Measurements from ENCODE around the gene MYBBP1A. TPM values are rescaled to one million over a fixed set of nuclear protein-coding genes. Genes with fewer than 3 reads are reported as not detected.
"Not testable (repeated sequence)": the region's sequence is repeated elsewhere in the genome, so short reads cannot be mapped to it uniquely, and the experiment has no call there.

The MYBBP1A gene
- total RNA-seq, 4 donors from 2014 or later = 53.9 to 83.7 (median 54.5) TPM

DNA sequence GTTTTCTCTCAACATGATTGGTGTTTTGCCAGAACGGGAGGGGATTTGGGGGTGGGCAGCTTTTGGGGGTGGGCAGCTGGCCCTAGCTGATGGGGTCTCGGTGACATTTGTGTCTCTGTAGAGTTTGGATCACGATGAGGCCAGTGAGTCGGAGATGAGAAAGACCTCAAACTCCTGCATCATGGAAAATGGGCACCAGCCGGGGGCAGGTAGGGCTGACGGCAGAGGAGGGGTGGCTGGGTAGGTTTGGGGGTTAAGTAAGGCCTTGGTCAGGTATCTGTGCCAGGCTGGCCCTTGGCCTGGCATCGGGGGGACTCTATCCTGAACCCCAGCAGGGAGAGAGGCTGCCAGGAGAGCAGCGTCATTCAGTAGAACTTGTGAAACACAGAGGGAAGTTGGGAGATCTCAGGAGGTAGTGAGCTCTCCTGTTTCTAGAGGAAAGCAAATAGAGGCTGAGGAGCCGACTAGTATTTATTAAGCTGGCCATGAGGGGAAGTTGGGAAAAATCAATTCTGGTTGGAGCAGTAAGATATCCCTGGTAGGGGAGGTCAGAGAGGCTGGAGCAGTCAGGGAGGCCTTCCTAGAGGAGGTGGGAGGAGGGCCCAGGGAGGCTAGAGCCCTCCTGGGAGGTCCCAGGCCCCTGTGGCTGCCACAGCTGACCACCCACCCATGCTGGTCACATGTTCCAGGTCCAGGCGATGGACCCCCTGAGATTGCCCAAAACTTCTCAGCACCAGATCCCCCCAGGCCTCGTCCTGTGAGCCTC, 37.2 kb upstream of the MYBBP1A start:
- 84 to 87% methylated on average over 11 of the region's 11 CpGs for WGBS, 2 donors

DNA sequence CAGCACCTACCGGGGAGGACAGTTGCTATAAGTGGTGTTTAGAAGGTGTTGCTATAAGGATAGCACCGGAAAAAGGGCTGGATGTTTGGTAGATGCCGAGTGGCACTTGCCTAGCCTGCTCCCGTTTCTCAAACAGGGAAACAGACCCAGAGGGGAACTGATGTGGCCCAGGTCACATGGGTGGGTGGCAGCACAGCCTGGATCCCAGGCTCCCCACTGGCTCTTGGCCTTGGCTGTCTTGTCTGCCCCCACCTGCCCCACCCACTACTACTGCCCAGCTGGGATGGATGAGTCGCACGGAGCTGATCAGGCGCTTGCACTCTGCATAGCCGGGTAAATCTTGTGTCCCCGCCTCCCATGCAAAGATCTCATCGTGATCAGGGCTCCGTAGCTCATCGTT, 36.3 kb upstream of the MYBBP1A start:
- DNase-seq (ENCODE audit: low spot score in 2 of 2) = no peak
- no peak for TF ChIP-seq POLR2A (IDR thresholded peaks at IDR 0.05)
- TF ChIP-seq, protein P1, sequence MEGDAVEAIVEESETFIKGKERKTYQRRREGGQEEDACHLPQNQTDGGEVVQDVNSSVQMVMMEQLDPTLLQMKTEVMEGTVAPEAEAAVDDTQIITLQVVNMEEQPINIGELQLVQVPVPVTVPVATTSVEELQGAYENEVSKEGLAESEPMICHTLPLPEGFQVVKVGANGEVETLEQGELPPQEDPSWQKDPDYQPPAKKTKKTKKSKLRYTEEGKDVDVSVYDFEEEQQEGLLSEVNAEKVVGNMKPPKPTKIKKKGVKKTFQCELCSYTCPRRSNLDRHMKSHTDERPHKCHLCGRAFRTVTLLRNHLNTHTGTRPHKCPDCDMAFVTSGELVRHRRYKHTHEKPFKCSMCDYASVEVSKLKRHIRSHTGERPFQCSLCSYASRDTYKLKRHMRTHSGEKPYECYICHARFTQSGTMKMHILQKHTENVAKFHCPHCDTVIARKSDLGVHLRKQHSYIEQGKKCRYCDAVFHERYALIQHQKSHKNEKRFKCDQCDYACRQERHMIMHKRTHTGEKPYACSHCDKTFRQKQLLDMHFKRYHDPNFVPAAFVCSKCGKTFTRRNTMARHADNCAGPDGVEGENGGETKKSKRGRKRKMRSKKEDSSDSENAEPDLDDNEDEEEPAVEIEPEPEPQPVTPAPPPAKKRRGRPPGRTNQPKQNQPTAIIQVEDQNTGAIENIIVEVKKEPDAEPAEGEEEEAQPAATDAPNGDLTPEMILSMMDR (IDR thresholded peaks at IDR 0.05) = no peak
- no peak overlapping the region for H3K4me3 ChIP-seq (ENCODE audit: low read depth, poor library complexity, severe bottlenecking)
- 33 to 37% methylated on average over 7 to 12 of the region's 12 CpGs for WGBS, 2 donors
- intact Hi-C loops (cut with DNase I; ENCODE audit: low total_unique reads) = no loop called here

More for the DNA sequence above, 37.2 kb upstream of the MYBBP1A start:
- intact Hi-C loops (cut with DNase I; ENCODE audit: low total_unique reads) = no loop called here
- no peak for TF ChIP-seq POLR2A (IDR thresholded peaks at IDR 0.05)
- TF ChIP-seq, protein P1 (IDR thresholded peaks at IDR 0.05) = no peak
- no peak overlapping the region for H3K4me3 ChIP-seq (ENCODE audit: low read depth, poor library complexity, severe bottlenecking)
- DNase-seq (ENCODE audit: low spot score in 2 of 2) = no peak

DNA sequence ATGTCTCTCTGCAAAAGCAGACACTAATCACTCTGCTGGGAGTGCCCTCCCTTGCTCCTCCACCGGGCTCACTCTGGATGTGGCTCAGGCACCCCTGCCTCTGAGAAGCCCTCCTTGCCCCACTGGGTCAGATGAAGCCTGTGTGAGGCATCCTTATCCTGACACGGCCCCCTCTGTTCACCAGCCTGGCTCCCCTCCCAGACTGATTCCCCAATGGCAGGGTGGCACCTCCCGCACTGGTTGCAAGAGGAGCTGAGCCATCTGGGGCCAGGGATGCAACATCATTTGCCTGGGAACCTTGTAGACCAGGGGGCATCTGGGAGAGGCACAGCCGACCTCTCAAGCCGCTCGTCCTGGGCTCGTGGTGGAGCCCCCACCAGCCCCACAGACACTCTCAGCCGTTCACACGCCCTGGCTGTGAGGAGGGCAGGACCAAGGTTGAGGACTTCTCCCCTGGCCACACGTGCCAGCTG, 35.8 kb upstream of the MYBBP1A start:
- intact Hi-C loops (cut with DNase I; ENCODE audit: low total_unique reads) = no loop called here
- DNase-seq (ENCODE audit: low spot score in 2 of 2) = no peak
- WGBS, 2 donors = 48 to 51% methylated on average over 6 to 10 of the region's 10 CpGs
- TF ChIP-seq, protein P1 (IDR thresholded peaks at IDR 0.05) = no peak
- no peak overlapping the region for H3K4me3 ChIP-seq (ENCODE audit: low read depth, poor library complexity, severe bottlenecking)

DNA sequence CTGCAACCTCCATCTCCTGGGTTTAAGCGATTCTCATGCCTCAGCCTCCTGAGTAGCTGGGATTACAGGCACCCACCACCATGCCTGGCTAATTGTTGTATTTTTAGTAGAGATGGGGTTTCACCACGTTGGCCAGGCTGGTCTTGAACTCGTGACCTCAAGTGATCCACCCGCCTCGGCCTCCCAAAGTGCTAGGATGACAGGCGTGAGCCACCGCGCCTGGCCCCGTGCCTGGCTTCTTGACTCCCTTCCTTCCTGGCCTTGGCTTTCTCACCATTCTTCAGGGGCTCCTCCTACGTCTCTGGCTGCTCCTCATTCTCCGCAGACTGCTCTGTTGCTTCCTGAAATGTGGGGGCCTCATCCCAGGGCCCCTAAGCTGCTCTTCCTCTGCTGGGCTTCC, 34.9 kb upstream of the MYBBP1A start:
- WGBS, 2 donors = 65 to 82% methylated on average over 11 of the region's 11 CpGs

DNA sequence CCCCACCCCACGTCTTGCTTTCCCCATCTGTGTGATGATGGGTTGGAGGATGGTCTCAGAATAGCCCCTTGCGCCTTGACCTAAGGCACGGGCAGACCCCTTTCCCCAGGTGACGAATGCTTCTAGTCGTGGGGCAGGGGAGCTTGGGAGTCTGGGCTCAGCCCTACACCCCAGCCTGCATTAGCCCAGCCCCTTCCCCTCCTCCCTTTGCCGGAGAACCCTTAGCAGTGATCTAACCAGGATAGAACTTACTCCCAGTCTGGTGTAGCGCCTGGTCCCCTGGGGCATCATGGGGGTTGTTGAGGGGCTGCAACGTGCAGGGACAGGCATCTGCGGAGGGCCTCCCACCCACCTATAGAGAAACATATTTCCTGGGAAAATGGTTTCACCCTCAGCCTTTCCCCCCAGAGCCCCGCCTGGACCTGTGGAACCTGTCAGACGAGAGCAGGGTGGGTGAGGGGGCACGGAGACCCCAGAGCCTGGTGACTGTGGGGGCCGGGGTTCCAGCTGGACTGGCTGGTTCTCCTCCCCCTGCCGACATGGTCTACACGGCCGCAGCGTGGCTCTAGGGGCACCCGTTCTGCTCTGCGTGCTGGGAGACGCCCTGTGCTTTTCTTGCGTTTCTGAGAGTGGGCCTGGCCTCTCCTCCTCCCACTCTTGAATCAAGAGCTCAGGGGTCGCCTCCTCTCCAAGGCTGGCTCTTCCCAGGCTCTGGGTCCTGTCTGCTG, 33.9 kb upstream of the MYBBP1A start:
- intact Hi-C loops (cut with DNase I; ENCODE audit: low total_unique reads) = no loop called here
- TF ChIP-seq POLR2A (IDR thresholded peaks at IDR 0.05) = no peak
- TF ChIP-seq, protein P1 (IDR thresholded peaks at IDR 0.05) = no peak
- no peak for DNase-seq (ENCODE audit: low spot score in 2 of 2)
- WGBS, 2 donors = 66 to 70% methylated on average over 21 to 22 of the region's 22 CpGs
- no peak overlapping the region for H3K4me3 ChIP-seq (ENCODE audit: low read depth, poor library complexity, severe bottlenecking)

More for the DNA sequence above, 34.9 kb upstream of the MYBBP1A start:
- intact Hi-C loops (cut with DNase I; ENCODE audit: low total_unique reads); H3K4me3 ChIP-seq (ENCODE audit: low read depth, poor library complexity, severe bottlenecking); DNase-seq (ENCODE audit: low spot score in 2 of 2): not testable (repeated sequence)

DNA sequence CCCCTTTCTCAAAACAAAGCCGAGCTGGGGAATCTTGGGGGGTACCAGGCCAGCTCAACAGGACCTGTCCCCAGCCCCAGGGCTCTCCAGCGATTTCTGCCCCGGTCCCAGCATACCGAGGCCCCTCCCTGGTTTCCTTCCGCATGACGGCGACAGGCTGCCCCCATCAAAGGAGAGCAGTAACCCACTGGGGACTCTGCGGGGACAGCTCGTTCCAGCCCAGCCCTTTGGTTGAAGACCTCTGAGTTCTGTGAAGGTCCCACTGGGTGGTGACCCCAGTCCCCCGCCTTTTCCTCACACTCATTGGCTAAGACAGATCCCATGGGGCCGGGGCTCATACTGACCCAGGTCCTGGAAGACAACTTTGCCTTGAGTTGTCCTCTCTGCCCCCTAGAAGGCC, 33.2 kb upstream of the MYBBP1A start:
- WGBS, 2 donors = 63 to 75% methylated on average over 10 to 11 of the region's 11 CpGs
- TF ChIP-seq POLR2A (IDR thresholded peaks at IDR 0.05) = no peak
- TF ChIP-seq, protein P1 (IDR thresholded peaks at IDR 0.05) = no peak
- DNase-seq (ENCODE audit: low spot score in 2 of 2) = no peak
- intact Hi-C loops (cut with DNase I; ENCODE audit: low total_unique reads) = no loop called here
- H3K4me3 ChIP-seq (ENCODE audit: low read depth, poor library complexity, severe bottlenecking) = no peak overlapping the region
